Spleen (tissue), 7 donors: ENCODE measurements around the gene VWA2.

Experiments used
- POLR2A ChIP-seq, 3 donors: fragments of 450-650 bp; IDR thresholded peaks; one replicate each; pipeline ENCODE4 v1.5.1; 2017; ENCODE audit warnings: antibody characterized with exemption in 3 of 3, mild to moderate bottlenecking in 1 of 3
- POLR2AphosphoS5 ChIP-seq, 3 donors: sonication (generic); formaldehyde crosslinking; IDR thresholded peaks; one replicate each; pipeline ENCODE4 v1.5.1; 2017; ENCODE audit warnings: antibody characterized with exemption in 3 of 3
- TF ChIP-seq, protein P1 (sequence below), 11 experiments: fragments of 200-600 bp in 7 of 11; fragments of 450-650 bp in 4 of 11; sonication (generic) in 4 of 11; IDR thresholded peaks in 8 of 11; conservative IDR thresholded peaks in 3 of 11; 1 replicate in 7 of 11; 2 replicates in 4 of 11; pipeline versions ENCODE4 v1.4.0 to v1.8.0; 2016 to 2021; ENCODE audit warnings: antibody characterized with exemption in 11 of 11, inconsistent platforms in 4 of 11, mild to moderate bottlenecking in 1 of 11
- donor health status: DM: no; HTN: no; CAD: no; lungs with moderate emphysema.
- donor health status: DM: no; HTN: no; CAD: no.
- donor health status: DM: no; HTN: no; CAD: no.

DNA sequence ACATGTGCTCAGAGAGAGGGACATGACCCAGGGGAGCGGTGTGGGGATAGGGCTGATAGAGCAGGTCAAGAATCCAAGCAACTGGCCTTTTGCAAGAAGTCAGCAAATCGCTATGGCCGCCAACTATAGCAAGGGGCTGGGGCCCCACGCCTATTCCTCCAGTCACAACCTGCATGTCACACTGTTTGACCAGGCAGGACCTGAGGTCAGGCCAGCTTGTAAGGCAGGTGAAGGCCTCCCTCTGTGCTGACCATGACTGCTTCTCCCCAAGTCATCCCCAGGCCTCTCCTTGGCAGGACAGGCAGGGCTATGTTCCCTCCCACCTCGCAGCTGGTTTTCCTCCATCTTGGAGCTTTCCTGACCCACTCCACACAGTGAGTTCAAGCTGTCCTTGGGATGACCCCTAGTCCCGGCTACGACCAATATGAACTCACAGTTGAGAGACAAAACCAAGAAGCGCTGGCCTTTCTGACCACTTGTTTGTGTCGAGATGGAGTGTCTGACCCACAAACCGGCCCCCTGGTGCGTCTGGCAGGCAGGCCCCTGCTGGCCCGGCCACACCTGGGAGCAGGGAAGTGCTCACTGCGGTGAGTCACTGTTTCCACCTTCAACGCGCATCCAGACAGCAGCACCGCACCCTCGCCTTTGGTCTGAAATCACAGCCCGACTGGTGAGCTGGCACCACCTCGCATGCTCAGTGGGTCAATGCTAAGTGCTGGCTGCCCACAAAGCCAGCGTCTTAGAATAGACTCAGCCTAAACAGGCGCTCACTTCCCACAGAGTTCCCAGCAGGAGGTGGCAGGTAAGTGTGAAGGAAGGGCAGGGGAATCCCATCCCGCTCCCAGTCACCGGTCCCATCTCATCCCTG lies 81.4 kb downstream of the VWA2 start:
- TF ChIP-seq, protein P1, sequence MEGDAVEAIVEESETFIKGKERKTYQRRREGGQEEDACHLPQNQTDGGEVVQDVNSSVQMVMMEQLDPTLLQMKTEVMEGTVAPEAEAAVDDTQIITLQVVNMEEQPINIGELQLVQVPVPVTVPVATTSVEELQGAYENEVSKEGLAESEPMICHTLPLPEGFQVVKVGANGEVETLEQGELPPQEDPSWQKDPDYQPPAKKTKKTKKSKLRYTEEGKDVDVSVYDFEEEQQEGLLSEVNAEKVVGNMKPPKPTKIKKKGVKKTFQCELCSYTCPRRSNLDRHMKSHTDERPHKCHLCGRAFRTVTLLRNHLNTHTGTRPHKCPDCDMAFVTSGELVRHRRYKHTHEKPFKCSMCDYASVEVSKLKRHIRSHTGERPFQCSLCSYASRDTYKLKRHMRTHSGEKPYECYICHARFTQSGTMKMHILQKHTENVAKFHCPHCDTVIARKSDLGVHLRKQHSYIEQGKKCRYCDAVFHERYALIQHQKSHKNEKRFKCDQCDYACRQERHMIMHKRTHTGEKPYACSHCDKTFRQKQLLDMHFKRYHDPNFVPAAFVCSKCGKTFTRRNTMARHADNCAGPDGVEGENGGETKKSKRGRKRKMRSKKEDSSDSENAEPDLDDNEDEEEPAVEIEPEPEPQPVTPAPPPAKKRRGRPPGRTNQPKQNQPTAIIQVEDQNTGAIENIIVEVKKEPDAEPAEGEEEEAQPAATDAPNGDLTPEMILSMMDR (IDR thresholded peaks at IDR 0.05 in 8 of 11, conservative IDR thresholded peaks at IDR 0.05 in 3 of 11) = no peak
- peak; percentile 9 to 68 (median 29) for TF ChIP-seq POLR2AphosphoS5 (IDR thresholded peaks at IDR 0.05)
- no peak for TF ChIP-seq POLR2A (IDR thresholded peaks at IDR 0.05)
